Psoas muscle (tissue), 8 donors: ENCODE results near the gene ATG3. TPM values are rescaled to one million over a fixed set of nuclear protein-coding genes. Genes with fewer than 3 reads are reported as not detected.
A peak's percentile ranks its signal among the peaks of the same experiment; 100 is the strongest.

Experiments
- ATAC-seq, 4 donors: fragments of 200-7000 bp; cut with Tn5 transposase; one replicate each; pipeline ENCODE4 v1.9.1; 2020; ENCODE audit warnings: moderate library complexity in 3 of 4, mild to moderate bottlenecking in 2 of 4
- DNase-seq, 2 donors: peaks; one replicate each; pipeline ENCODE4 v3.0.0-alpha.2; 2020
- H3K27ac ChIP-seq: fragments of 200-600 bp; one replicate; pipeline ENCODE4 v1.8.0; 2022
- H3K27me3 ChIP-seq, 3 donors: fragments of 200-600 bp in 1 of 3; one replicate each; pipeline versions ENCODE4 v1.6.1 to v1.8.0; 2013 to 2022; ENCODE audit warnings: low read length in 2 of 3, mild to moderate bottlenecking in 2 of 3, moderate library complexity in 1 of 3; ENCODE audit not compliant: insufficient read depth in 3 of 3
- H3K36me3 ChIP-seq, 2 donors: fragments of 200-600 bp in 1 of 2; one replicate each; pipeline versions ENCODE4 v1.6.1 to v1.8.0; 2013 to 2022; ENCODE audit warnings: low read depth in 1 of 2, mild to moderate bottlenecking in 1 of 2, moderate library complexity in 1 of 2; ENCODE audit not compliant: insufficient read depth in 1 of 2
- H3K4me1 ChIP-seq: fragments of 200-600 bp; one replicate; pipeline ENCODE4 v1.8.0; 2022
- H3K4me3 ChIP-seq: fragments of 200-600 bp; one replicate; pipeline ENCODE4 v1.8.0; 2022; ENCODE audit warnings: mild to moderate bottlenecking
- H3K9me3 ChIP-seq: fragments of 200-600 bp; one replicate; pipeline ENCODE4 v1.8.0; 2022
- WGBS, 3 donors: extraction: QIAGEN DNeasy Blood & Tissue Kit; methylation state at CpG; one replicate each; pipeline versions ENCODE4 v1.1.6 to v1.1.7; 2013; 5-methylcytosine and 5-hydroxymethylcytosine counted together
- intact Hi-C, 2 donors: fragments of 100-400 bp; cut with DNase I; formaldehyde crosslinking; loops; one replicate each; pipeline versions ENCODE4 v1.11.0 to v1.14.2; 2022
- long read RNA-seq, 2 donors: library from polyadenylated mRNA; unstranded; transcript quantifications; one replicate each; pipeline ENCODE4 v2.0.0, GENCODE V29; 2021
- polyA plus RNA-seq, 3 donors: library from polyadenylated mRNA; stranded (reverse); fragments of 200-250 nt; gene quantifications; one replicate each; pipeline ENCODE4 v1.2.3, GENCODE V29; 2013
- total RNA-seq, 4 donors: library from RNA; stranded (reverse); fragmentation: NEBNext Ultra II Directional in 2 of 4; extraction: Animal tissue kit (Norgen Biotek cat#: 25700) in 2 of 4; gene quantifications; one replicate each; pipeline versions ENCODE4 v1.2.1 to v1.2.4, GENCODE V29; 2021 to 2023
- TF ChIP-seq, protein P1 (sequence below): fragments of 200-600 bp; IDR thresholded peaks from one replicate; pipeline ENCODE4 v1.8.0; 2022; ENCODE audit warnings: antibody characterized with exemption
- donor health status: healthy with polysubstance abuse.
- donor health status: DM: no; HTN: no; CAD: no; lungs with moderate emphysema.
- donor health status: Bipolar disorder and iron deficiency.
- donor health status: healthy.
- donor health status: DM: yes; HTN: yes; CAD: no.
- donor health status: DM: no; HTN: no; CAD: no.
- donor health status: DM: no; HTN: no; CAD: no.
- donor health status: DM: yes; HTN: yes; CAD: no.

The ATG3 gene
- total RNA-seq (10 to 100 TPM; 27.9 to 38.7 (median 31.7) TPM), polyA plus RNA-seq (10 to 100 TPM; 27.5 to 75.0 (median 47.5) TPM)
- long read RNA-seq, donor 1, transcript ATG3-201 (12 exons, 1,570 nt) = major isoform, 26 of 29 reads
- long read RNA-seq, donor 1, partial matches to known transcripts = 1 of 29 reads
- long read RNA-seq, donor 1, other reads (novel, unspliced or antisense) = 0 of 29 reads
- long read RNA-seq, donor 2, transcript ATG3-201 (12 exons, 1,570 nt) = major isoform, 62 of 71 reads
- long read RNA-seq, donor 2, partial matches to known transcripts = 1 of 71 reads
- long read RNA-seq, donor 2, other reads (novel, unspliced or antisense) = 3 of 71 reads

DNA sequence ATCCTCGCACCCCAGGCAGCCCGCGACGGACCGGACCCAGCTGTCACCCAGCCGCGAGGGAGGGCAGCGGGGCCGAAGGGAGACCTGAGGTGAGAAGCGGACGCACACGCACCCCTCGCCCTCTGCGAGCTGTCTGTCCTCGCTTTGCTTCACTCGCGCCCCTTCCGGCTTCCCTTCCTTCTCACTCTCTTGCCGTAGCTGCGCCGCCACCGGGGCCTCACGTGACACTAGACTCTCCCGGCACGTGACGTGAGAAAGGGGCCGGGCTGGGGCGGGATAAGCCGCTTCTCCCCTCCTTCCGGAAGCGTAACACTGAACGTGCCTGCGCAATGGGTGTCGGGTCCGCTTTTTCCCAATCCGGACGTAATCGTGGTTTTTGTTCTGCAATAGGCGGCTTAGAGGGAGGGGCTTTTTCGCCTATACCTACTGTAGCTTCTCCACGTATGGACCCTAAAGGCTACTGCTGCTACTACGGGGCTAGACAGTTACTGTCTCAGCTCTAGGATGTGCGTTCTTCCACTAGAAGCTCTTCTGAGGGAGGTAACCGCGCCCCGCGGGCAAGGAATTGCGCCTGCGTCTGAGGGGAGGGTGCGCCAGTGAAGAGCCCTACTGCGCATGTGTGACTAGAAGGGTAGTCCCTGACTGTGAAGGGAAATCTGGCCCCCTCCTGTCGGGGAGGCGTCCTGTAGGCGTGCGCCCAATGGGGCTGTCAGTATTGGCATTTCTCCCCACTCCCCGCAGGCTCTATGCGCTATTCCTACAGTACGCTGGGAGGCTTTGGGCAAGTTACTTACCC lies at the start of gene ATG3, which contains the start of gene SLC35A5:
Gene ATG3 (minus strand): TSS at position 229 of the 796 bp plus-strand sequence. CDS start 434 bp downstream, outside the sequence.
Gene SLC35A5 (plus strand): TSS at position 312 of the 796 bp plus-strand sequence. CDS start 1,359 bp downstream, outside the sequence.
- WGBS, 3 donors = 0 to 1% (median 0%) methylated on average over 47 to 58 of the region's 58 CpGs
- DNase-seq (peak; percentile 99), ATAC-seq (peak; percentile 96 to 98 (median 98))
- peaks cover 0 to 27% of the 10 kb centered on the region in 2 donors for H3K36me3 ChIP-seq
- peak within 1 kb of the TSS; percentile 81 for H3K4me3 ChIP-seq
- no peaks in the 10 kb centered on the region for H3K9me3 ChIP-seq
- H3K27ac ChIP-seq = peak within 1 kb of the TSS; percentile 94
- H3K27me3 ChIP-seq = no peaks in the 10 kb centered on the region
- TF ChIP-seq, protein P1, sequence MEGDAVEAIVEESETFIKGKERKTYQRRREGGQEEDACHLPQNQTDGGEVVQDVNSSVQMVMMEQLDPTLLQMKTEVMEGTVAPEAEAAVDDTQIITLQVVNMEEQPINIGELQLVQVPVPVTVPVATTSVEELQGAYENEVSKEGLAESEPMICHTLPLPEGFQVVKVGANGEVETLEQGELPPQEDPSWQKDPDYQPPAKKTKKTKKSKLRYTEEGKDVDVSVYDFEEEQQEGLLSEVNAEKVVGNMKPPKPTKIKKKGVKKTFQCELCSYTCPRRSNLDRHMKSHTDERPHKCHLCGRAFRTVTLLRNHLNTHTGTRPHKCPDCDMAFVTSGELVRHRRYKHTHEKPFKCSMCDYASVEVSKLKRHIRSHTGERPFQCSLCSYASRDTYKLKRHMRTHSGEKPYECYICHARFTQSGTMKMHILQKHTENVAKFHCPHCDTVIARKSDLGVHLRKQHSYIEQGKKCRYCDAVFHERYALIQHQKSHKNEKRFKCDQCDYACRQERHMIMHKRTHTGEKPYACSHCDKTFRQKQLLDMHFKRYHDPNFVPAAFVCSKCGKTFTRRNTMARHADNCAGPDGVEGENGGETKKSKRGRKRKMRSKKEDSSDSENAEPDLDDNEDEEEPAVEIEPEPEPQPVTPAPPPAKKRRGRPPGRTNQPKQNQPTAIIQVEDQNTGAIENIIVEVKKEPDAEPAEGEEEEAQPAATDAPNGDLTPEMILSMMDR = no peak
- H3K4me1 ChIP-seq = peaks cover 30% of the 10 kb centered on the region
- intact Hi-C loops = loop anchor here in 1 of 2 donors (10.0 kb wide), 1 partner anchor 423 kb away; no protein-coding TSS in a partner anchor

DNA sequence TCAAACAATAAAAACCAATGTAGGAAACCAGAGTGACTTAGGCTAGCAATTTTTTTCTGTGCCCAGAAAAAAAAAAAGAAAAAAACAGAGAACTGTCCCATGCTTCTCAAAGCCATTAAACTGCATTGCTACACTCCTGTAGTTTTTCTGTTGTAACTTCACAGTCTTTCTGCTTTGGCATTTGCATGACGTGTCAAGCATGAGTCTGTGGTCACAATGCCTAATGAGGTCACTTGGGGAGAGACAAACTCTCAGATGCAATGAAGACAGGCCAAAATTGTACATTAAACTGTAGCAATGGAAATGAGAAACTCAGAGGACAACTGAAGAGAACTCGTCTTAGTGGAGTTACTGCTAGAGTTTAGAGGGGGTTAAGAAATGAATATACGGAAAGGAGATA lies 48.4 kb upstream of the ATG3 start:
- H3K4me1 ChIP-seq = peaks cover 6% of the 10 kb centered on the region
- 85 to 89% (median 86%) methylated on average over 3 of the region's 3 CpGs for WGBS, 3 donors
- DNase-seq (no peak), ATAC-seq (no peak)
- H3K36me3 ChIP-seq = no peaks in the 10 kb centered on the region
- H3K4me3 ChIP-seq = no peak overlapping the region
- no peaks in the 10 kb centered on the region for H3K9me3 ChIP-seq
- TF ChIP-seq, protein P1 = no peak
- no peak overlapping the region for H3K27ac ChIP-seq
- no peaks in the 10 kb centered on the region for H3K27me3 ChIP-seq
- intact Hi-C loops = no loop called here

DNA sequence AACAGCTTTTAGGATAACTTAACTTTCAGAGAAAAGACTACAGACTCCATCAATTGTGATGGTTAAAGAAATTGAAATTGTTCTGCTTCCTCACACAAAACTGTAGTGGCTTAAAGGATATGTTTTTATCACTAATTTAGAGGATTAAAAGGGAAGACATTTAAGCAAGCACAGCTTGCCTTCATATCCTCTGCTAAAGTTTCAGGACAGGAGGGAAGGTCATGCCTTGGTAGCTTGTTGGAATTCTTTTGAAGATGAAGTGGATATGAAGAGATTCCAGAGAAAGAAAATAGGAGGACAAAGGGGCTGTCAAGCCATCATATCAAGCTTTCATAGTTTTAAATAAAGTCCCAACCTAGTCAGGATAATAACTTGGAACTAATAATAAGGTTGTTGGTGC lies 46.1 kb upstream of the ATG3 start:
- Histone ChIP-seq H3K27ac (no peak overlapping the region), H3K4me1 (peaks cover 6% of the 10 kb centered on the region), H3K4me3 (no peak overlapping the region), H3K9me3 (no peaks in the 10 kb centered on the region), H3K27me3 (no peaks in the 10 kb centered on the region), H3K36me3 (no peaks in the 10 kb centered on the region)
- intact Hi-C loops = no loop called here
- TF ChIP-seq, protein P1 = no peak
- ATAC-seq (no peak), DNase-seq (no peak)

DNA sequence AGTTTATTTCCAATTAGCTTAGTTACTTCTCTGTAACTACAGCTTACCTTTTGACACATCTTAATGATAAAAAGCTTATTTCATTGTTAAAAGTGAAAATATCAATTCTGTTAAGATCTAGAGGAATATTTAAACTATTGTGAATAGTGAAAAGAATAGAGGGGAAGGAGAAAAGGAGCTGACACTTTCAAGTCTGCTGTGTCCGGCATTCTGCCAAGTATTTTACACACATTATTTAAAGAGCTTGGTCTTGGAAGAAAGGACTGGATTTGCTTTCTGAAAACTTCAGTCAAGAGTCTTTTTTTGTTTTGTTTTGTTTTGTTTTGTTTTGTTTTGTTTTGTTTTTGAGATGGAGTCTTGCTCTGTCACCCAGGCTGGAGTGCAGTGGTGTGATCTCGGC lies 44.3 kb upstream of the ATG3 start:
- H3K36me3 ChIP-seq = no peaks in the 10 kb centered on the region
- 80 to 90% (median 88%) methylated on average over 2 of the region's 2 CpGs for WGBS, 3 donors
- no peak for DNase-seq
- H3K27me3 ChIP-seq = no peaks in the 10 kb centered on the region
- H3K27ac ChIP-seq = no peak overlapping the region
- intact Hi-C loops = no loop called here
- TF ChIP-seq, protein P1 = no peak
- ATAC-seq = no peak
- H3K4me3 ChIP-seq = no peak overlapping the region
- H3K9me3 ChIP-seq = no peaks in the 10 kb centered on the region
- H3K4me1 ChIP-seq = no peaks in the 10 kb centered on the region
